Fibroblast of the aortic adventitia (primary cell): ENCODE results near the gene LTK. TPM values are rescaled to one million over a fixed set of nuclear protein-coding genes. Genes with fewer than 3 reads are reported as not detected.

ENCODE experiments used
- DNase-seq: peaks from one replicate; pipeline ENCODE4 v3.0.0-alpha.2; 2010; ENCODE audit warnings: low read depth
- H3K4me3 ChIP-seq: 2 replicates; pipeline ENCODE4 v1.5.1; 2011; ENCODE audit warnings: low read depth, mild to moderate bottlenecking, control low read depth, low read length, moderate library complexity
- CTCF ChIP-seq: IDR thresholded peaks from 2 replicates; pipeline ENCODE4 v1.5.1; 2011; ENCODE audit warnings: mild to moderate bottlenecking, low read length, control low read depth, inconsistent platforms; ENCODE audit not compliant: insufficient read depth
- total RNA-seq: library from RNA; depleted of rRNA; stranded (reverse); fragments of >200 nt; gene quantifications from 2 replicates; pipeline ENCODE4 v1.2.3, GENCODE V29; 2012; ENCODE audit warnings: low replicate concordance

LTK gene
- total RNA-seq, 1 donor: under 0.01 TPM

GRCh38 chr15:41487381-41487780 lies 26.2 kb downstream of the LTK start:
- no peak overlapping the region for H3K4me3 ChIP-seq
- no peak for DNase-seq
- TF ChIP-seq CTCF: no peak

- TF ChIP-seq CTCF: no peak
- H3K4me3 ChIP-seq: no peak overlapping the region
- DNase-seq: no peak
Observed at GRCh38 chr15:41486286-41486685, 27.3 kb downstream of the LTK start.

GRCh38 chr15:41484937-41485625 lies 28.5 kb downstream of the LTK start:
- DNase-seq: no peak
- no peak overlapping the region for H3K4me3 ChIP-seq
- TF ChIP-seq CTCF: no peak

- no peak for DNase-seq
- no peak overlapping the region for H3K4me3 ChIP-seq
- no peak for TF ChIP-seq CTCF
Observed at GRCh38 chr15:41483519-41483918, 30.1 kb downstream of the LTK start.

GRCh38 chr15:41483115-41483514 lies 30.5 kb downstream of the LTK start:
- no peak overlapping the region for H3K4me3 ChIP-seq
- TF ChIP-seq CTCF: no peak
- no peak for DNase-seq

- TF ChIP-seq CTCF: no peak
- DNase-seq: no peak
- no peak overlapping the region for H3K4me3 ChIP-seq
Observed at GRCh38 chr15:41482110-41482877, 31.3 kb downstream of the LTK start.
